ENCODE results near the gene PEPD. TPM values are rescaled to one million over a fixed set of nuclear protein-coding genes. Genes with fewer than 3 reads are reported as not detected.

Gene PEPD
- total RNA-seq, 2 donors from 2014 or later: 74.0 to 89.9 TPM

DNA sequence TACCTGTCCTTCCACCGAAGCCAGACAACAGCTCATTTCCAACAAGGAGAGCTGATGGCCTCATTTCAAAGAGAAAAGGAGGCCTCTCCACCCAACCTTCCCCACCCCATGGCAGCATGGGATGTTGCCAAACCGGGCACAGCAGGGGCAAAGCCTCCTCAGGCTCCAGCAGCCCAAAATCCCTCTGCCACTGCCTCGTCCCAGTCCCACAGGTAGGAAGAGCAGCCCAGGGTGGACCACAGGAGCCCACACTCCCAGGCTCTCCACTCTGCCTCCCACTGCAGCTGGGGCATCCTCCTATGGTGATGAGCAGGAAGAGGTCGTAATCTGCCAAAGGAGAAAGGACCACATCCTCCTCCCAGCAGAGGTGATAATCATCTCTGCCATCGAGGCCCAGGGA lies 50.9 kb downstream of the PEPD start:
- TF ChIP-seq POLR2A (IDR thresholded peaks at IDR 0.05) (no peak), POLR2AphosphoS5 (IDR thresholded peaks at IDR 0.05) (no peak)
- TF ChIP-seq, protein P1, sequence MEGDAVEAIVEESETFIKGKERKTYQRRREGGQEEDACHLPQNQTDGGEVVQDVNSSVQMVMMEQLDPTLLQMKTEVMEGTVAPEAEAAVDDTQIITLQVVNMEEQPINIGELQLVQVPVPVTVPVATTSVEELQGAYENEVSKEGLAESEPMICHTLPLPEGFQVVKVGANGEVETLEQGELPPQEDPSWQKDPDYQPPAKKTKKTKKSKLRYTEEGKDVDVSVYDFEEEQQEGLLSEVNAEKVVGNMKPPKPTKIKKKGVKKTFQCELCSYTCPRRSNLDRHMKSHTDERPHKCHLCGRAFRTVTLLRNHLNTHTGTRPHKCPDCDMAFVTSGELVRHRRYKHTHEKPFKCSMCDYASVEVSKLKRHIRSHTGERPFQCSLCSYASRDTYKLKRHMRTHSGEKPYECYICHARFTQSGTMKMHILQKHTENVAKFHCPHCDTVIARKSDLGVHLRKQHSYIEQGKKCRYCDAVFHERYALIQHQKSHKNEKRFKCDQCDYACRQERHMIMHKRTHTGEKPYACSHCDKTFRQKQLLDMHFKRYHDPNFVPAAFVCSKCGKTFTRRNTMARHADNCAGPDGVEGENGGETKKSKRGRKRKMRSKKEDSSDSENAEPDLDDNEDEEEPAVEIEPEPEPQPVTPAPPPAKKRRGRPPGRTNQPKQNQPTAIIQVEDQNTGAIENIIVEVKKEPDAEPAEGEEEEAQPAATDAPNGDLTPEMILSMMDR (IDR thresholded peaks at IDR 0.05): no peak
- Histone ChIP-seq H3K4me1 (replicated peaks) (no peaks in the 10 kb centered on the region), H3K4me3 (no peak overlapping the region), H3K27me3 (replicated peaks; ENCODE audit: insufficient read depth) (no peaks in the 10 kb centered on the region), H3K27ac (no peak overlapping the region), H3K9me3 (no peaks in the 10 kb centered on the region), H3K36me3 (no peaks in the 10 kb centered on the region)
- WGBS: 82% methylated on average over 5 of the region's 5 CpGs
- intact Hi-C loops (cut with DNase I): no loop called here
- DNase-seq (ENCODE audit: low spot score): no peak

DNA sequence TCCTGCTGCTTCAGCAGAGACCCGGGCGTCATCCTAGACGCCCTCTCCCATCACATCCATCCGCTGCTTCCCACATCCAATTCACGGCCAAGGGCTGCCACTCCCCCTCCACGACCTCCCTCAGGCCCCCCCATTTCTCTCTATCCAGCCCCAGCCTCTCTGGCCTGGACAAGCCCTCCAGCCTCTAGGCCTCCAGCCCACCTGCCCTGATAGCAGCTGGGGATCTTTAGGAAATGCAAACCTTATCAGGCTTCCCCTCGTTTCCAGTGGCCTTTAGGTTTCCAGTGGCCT lies 51.6 kb downstream of the PEPD start:
- Histone ChIP-seq H3K4me3 (no peak overlapping the region), H3K36me3 (no peaks in the 10 kb centered on the region), H3K9me3 (no peaks in the 10 kb centered on the region), H3K4me1 (replicated peaks) (no peaks in the 10 kb centered on the region), H3K27ac (no peak overlapping the region), H3K27me3 (replicated peaks; ENCODE audit: insufficient read depth) (no peaks in the 10 kb centered on the region)
- DNase-seq (ENCODE audit: low spot score): no peak
- WGBS: 89% methylated on average over 7 of the region's 7 CpGs
- intact Hi-C loops (cut with DNase I): no loop called here
- TF ChIP-seq POLR2A (IDR thresholded peaks at IDR 0.05) (no peak), POLR2AphosphoS5 (IDR thresholded peaks at IDR 0.05) (no peak)
- TF ChIP-seq, protein P1 (IDR thresholded peaks at IDR 0.05): no peak

- TF ChIP-seq POLR2A (IDR thresholded peaks at IDR 0.05) (no peak), POLR2AphosphoS5 (IDR thresholded peaks at IDR 0.05) (no peak)
- TF ChIP-seq, protein P1 (IDR thresholded peaks at IDR 0.05): no peak
- Histone ChIP-seq H3K27ac (no peak overlapping the region), H3K4me1 (replicated peaks) (no peaks in the 10 kb centered on the region), H3K4me3 (no peak overlapping the region), H3K27me3 (replicated peaks; ENCODE audit: insufficient read depth) (no peaks in the 10 kb centered on the region), H3K36me3 (no peaks in the 10 kb centered on the region), H3K9me3 (no peaks in the 10 kb centered on the region)
- intact Hi-C loops (cut with DNase I): no loop called here
- no peak for DNase-seq (ENCODE audit: low spot score)
- 91% methylated on average over 20 of the region's 20 CpGs for WGBS
Measured at GRCh38 chr19:33469171-33470039, 52.2 kb downstream of the PEPD start.

DNA sequence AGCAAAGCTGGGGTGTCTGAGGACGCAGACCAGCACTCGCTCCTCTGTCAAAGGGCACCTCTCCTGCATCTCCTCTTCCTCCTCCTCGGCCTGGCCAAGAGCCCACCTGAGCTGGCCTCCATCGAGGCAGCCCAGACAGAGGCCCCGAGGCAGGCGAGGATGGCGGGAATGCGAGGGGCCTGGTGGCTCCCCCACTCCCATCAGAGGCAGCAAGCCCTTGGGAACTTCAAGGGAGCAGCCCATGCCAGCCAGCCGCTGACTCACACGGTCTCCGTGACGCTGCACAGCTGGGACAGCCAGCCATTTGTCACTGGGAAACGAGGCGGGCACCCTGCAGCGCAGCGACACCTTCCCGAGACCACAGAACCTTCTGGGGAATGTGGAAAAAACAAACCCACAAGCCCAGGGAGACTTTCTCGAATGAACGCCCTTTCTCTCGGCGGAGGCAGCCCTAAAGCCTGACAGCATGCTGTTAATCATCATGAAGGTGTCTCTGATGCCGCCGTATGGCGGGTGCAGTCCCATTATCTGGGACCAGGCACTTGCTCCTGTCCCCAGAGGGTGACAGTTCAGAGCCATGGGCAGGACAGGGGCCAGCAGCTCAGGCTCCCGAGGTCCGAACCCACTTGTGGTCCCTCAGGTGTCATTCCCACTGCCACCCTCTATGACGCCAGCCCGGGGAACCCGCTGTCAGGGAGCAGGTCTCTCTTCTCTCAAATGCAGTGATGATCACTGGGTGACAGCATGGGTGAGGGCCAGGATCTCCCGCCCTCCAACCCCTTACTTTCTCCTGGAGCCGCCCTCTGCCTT lies 53.0 kb downstream of the PEPD start:
- H3K4me3 ChIP-seq: no peak overlapping the region
- H3K27me3 ChIP-seq (replicated peaks; ENCODE audit: insufficient read depth): no peaks in the 10 kb centered on the region
- intact Hi-C loops (cut with DNase I): no loop called here
- 89% methylated on average over 25 of the region's 31 CpGs for WGBS
- H3K36me3 ChIP-seq: no peaks in the 10 kb centered on the region
- no peak for DNase-seq (ENCODE audit: low spot score)
- no peak overlapping the region for H3K27ac ChIP-seq
- H3K4me1 ChIP-seq (replicated peaks): no peaks in the 10 kb centered on the region
- H3K9me3 ChIP-seq: no peaks in the 10 kb centered on the region
- TF ChIP-seq POLR2A (IDR thresholded peaks at IDR 0.05) (no peak), POLR2AphosphoS5 (IDR thresholded peaks at IDR 0.05) (no peak)
- TF ChIP-seq, protein P1 (IDR thresholded peaks at IDR 0.05): no peak
